Measurements from ENCODE around the gene COPA. TPM values are rescaled to one million over a fixed set of nuclear protein-coding genes. Genes with fewer than 3 reads are reported as not detected.

Gene COPA
- total and polyA plus RNA-seq, 2 donors (not counting 3 experiments of a cell fraction or from before 2014, with no cell fraction given) = 127 to 185 TPM

- no peak overlapping the region for H3K4me2 ChIP-seq (ENCODE audit: insufficient read depth, low read length)
- CTCF ChIA-PET = interaction anchor here (1.3 to 4.8 kb wide), 2 partner anchors 24 to 38 kb away, joined by 3 to 24 read pairs; no protein-coding TSS in a partner anchor
- H3K27ac ChIP-seq (ENCODE audit: insufficient read depth, low read depth, low read length) = no peak overlapping the region
- TF ChIP-seq POLR2A (IDR thresholded peaks at IDR 0.05; ENCODE audit: low read depth, low read length) (no peak), CTCF (IDR thresholded peaks at IDR 0.05; ENCODE audit: extremely low read depth in 1 of 2, insufficient read depth in 1 of 2, low read depth in 1 of 2, low read length in 2 of 2) (no peak), MYC (IDR thresholded peaks at IDR 0.05; ENCODE audit: low read depth, low read length) (no peak), EZH2 (IDR thresholded peaks at IDR 0.05; ENCODE audit: borderline replicate concordance, low read depth, low read length, severe bottlenecking) (no peak), JUN (IDR thresholded peaks at IDR 0.05; ENCODE audit: borderline replicate concordance, insufficient read depth, insufficient read length, low read depth) (no peak), POLR2AphosphoS5 (IDR thresholded peaks at IDR 0.05; ENCODE audit: insufficient read depth, low read depth, low read length) (no peak), MAX (IDR thresholded peaks at IDR 0.05; ENCODE audit: insufficient read depth, insufficient read length) (no peak), FOS (IDR thresholded peaks at IDR 0.05; ENCODE audit: borderline replicate concordance, insufficient read depth, low read length) (no peak), GATA2 (IDR thresholded peaks at IDR 0.05; ENCODE audit: insufficient read depth, insufficient read length, low read depth, low read length) (no peak)
- dilution Hi-C loops (cut with MboI; ENCODE audit: extremely low pct_ligation_motif_present, low sequenced_read_pairs) = no loop called here
- H3K36me3 ChIP-seq (ENCODE audit: control insufficient read depth in 2 of 2, extremely low read depth in 1 of 2, insufficient read depth in 2 of 2, low read length in 2 of 2) = peaks cover 26 to 36% of the 10 kb centered on the region in 2 experiments
- H3K9ac ChIP-seq (replicated peaks; ENCODE audit: extremely low read depth, insufficient read depth, low read length) = no peak overlapping the region
- H3K4me1 ChIP-seq (ENCODE audit: control insufficient read depth, extremely low read depth, insufficient read depth, low read length) = no peaks in the 10 kb centered on the region
- FAIRE-seq (no peak), DNase-seq (ENCODE audit: low read depth, low spot score) (no peak)
- no peak overlapping the region for H3K4me3 ChIP-seq (replicated peaks in 1 of 3; ENCODE audit: insufficient read depth in 1 of 3, low read depth in 1 of 3, low read length in 3 of 3)
- intact Hi-C loops (cut with micrococcal nuclease) = no loop called here
- no TSS peak for BruUV-seq (replicated peaks)
- H3K79me2 ChIP-seq (ENCODE audit: control insufficient read depth, insufficient read depth, low read length) = peaks cover 12% of the 10 kb centered on the region
- H4K20me1 ChIP-seq (replicated peaks; ENCODE audit: control insufficient read depth, extremely low read depth, insufficient read depth, low read length) = no peaks in the 10 kb centered on the region
- no peak overlapping the region for H2AFZ ChIP-seq (ENCODE audit: low read depth, low read length)
- H3K9me1 ChIP-seq (replicated peaks; ENCODE audit: control insufficient read depth, extremely low read depth, insufficient read depth, low read length) = no peaks in the 10 kb centered on the region
- H3K27me3 ChIP-seq (ENCODE audit: control insufficient read depth in 2 of 2, insufficient read depth in 2 of 2, low read length in 2 of 2) = no peaks in the 10 kb centered on the region
- no peaks in the 10 kb centered on the region for H3K9me3 ChIP-seq (replicated peaks; ENCODE audit: control insufficient read depth, insufficient read depth, low read length)
- POLR2A ChIA-PET = no interaction called here
Measured at GRCh38 chr1:160330119-160330518, 12.9 kb downstream of the COPA start.

Measured in endothelial cell of umbilical vein (primary cell).